K562 (cell line): Measurements from ENCODE around the gene ARHGAP26.

Source experiments
- ETV6 ChIP-seq, 3 experiments: fragments of 150-350 bp in 1 of 3; sonication (generic) in 1 of 3; formaldehyde crosslinking in 1 of 3; IDR thresholded peaks; 2 replicates each; pipeline versions ENCODE4 v1.6.1 to v1.8.0; 2014 to 2022; ENCODE audit warnings: borderline replicate concordance in 2 of 3, low read depth in 2 of 3, antibody characterized with exemption in 1 of 3, low read length in 1 of 3, mild to moderate bottlenecking in 1 of 3, missing genetic modification reagents in 1 of 3
- GATA2 ChIP-seq: sonication (generic); formaldehyde crosslinking; IDR thresholded peaks from 2 replicates; pipeline ENCODE4 v1.4.0; 2020; ENCODE audit warnings: mild to moderate bottlenecking, missing genetic modification reagents
- NBN ChIP-seq: fragments of 450-650 bp; IDR thresholded peaks from 2 replicates; pipeline ENCODE4 v1.6.1; 2016; ENCODE audit warnings: low read depth, mild to moderate bottlenecking
- RFX5 ChIP-seq: IDR thresholded peaks from 2 replicates; pipeline ENCODE4 v1.6.1; 2011; ENCODE audit warnings: low read depth, mild to moderate bottlenecking, improper control_type of control experiment, low read length
- TAF1 ChIP-seq: IDR thresholded peaks from 2 replicates; pipeline ENCODE4 v1.6.1; 2011; ENCODE audit warnings: mild to moderate bottlenecking, low read length, moderate library complexity; ENCODE audit not compliant: insufficient read depth, control insufficient read depth, severe bottlenecking; ENCODE audit errors: extremely low read depth
- ZBTB12 ChIP-seq: fragments of 250-450 bp; sonication (Bioruptor Pico); IDR thresholded peaks from 2 replicates; pipeline ENCODE4 v1.4.0; 2020

GRCh38 chr5:142780871-142781270 is 10.7 kb downstream of the ARHGAP26 start:
- no peak for TF ChIP-seq GATA2 (CRISPR knock-in tag)
- TF ChIP-seq RFX5 = no peak
- no peak for TF ChIP-seq TAF1
- no peak for TF ChIP-seq ZBTB12 (CRISPR knock-in tag)
- no peak for TF ChIP-seq NBN
- TF ChIP-seq ETV6 (IDR thresholded peaks at IDR 0.05; ENCODE audit: borderline replicate concordance in 1 of 2, low read depth in 2 of 2, low read length in 1 of 2) = no peak
- no peak for TF ChIP-seq ETV6 (CRISPR knock-in tag; IDR thresholded peaks at IDR 0.05; ENCODE audit: borderline replicate concordance)
